HepG2 (cell line): Measurements from ENCODE around the gene XIAP. TPM values are rescaled to one million over a fixed set of nuclear protein-coding genes. Genes with fewer than 3 reads are reported as not detected.

ENCODE experiments used
- ATAC-seq: fragments of 200-7000 bp; cut with Tn5 transposase; 3 replicates; pipeline ENCODE4 v1.9.1; 2020; ENCODE audit warnings: mild to moderate bottlenecking, moderate library complexity
- BruUV-seq: library from RNA; stranded (reverse); fragments of 400-500 nt; replicated peaks from 2 replicates; lab custom pipeline; 2021; lab: Mats Ljungman, UMichigan
- CTCF ChIA-PET: fragments of 300-600 bp; formaldehyde crosslinking; extraction: SDS; loops from one replicate; lab custom pipeline; 2021; ENCODE audit warnings: low total read pairs, inconsistent platforms, low intra/inter-chr PET ratio; lab: Yijun Ruan, JAX
- POLR2A ChIA-PET: fragments of 350-600 bp; sonication (Branson Sonifier 250); formaldehyde crosslinking; loops from one replicate; lab custom pipeline; 2020; ENCODE audit warnings: antibody characterized with exemption, inconsistent platforms; lab: Yijun Ruan, JAX
- DNase-seq: peaks from one replicate; pipeline ENCODE4 v3.0.0-alpha.2; 2015; ENCODE audit warnings: low spot score
- FAIRE-seq: peaks from 3 replicates; lab custom pipeline; 2011; peaks lifted over from hg19 to GRCh38; lab: Jason Lieb, UNC
- H2AFZ ChIP-seq: one replicate; pipeline ENCODE4 v1.6.1; 2011; ENCODE audit warnings: low read length, inconsistent platforms
- H3K27ac ChIP-seq: fragments of 300-600 bp; 3 replicates; pipeline ENCODE4 v1.8.0; 2011; ENCODE audit warnings: mixed run types, mild to moderate bottlenecking, mixed read lengths, low read length, inconsistent platforms; ENCODE audit not compliant: insufficient read depth; ENCODE audit errors: extremely low read length
- H3K27me3 ChIP-seq, 2 experiments: fragments of 200-600 bp in 1 of 2; 2 replicates in 1 of 2; 3 replicates in 1 of 2; pipeline versions ENCODE4 v1.6.0 to v1.8.0; 2011; ENCODE audit warnings: low read length in 2 of 2, mild to moderate bottlenecking in 2 of 2, moderate library complexity in 2 of 2, inconsistent platforms in 1 of 2; ENCODE audit not compliant: insufficient read depth in 2 of 2, control insufficient read depth in 1 of 2
- H3K36me3 ChIP-seq, 2 experiments: fragments of 200-600 bp in 1 of 2; replicated peaks in 1 of 2; 2 replicates in 1 of 2; 3 replicates in 1 of 2; pipeline versions ENCODE4 v1.5.1 to v1.8.0; 2011; ENCODE audit warnings: low read length in 2 of 2, inconsistent platforms in 1 of 2; ENCODE audit not compliant: insufficient read depth in 2 of 2, control insufficient read depth in 1 of 2
- H3K4me1 ChIP-seq: 2 replicates; pipeline ENCODE4 v1.5.1; 2012; ENCODE audit warnings: low read length, inconsistent platforms; ENCODE audit not compliant: insufficient read depth
- H3K4me2 ChIP-seq: 2 replicates; pipeline ENCODE4 v1.6.0; 2011; ENCODE audit warnings: low read depth, low read length, inconsistent platforms
- H3K4me3 ChIP-seq, 3 experiments: fragments of 200-600 bp in 1 of 3; sonication (generic), shearing (Covaris generic) in 1 of 3; replicated peaks in 1 of 3; 2 replicates each; pipeline ENCODE4 v1.5.1; 2011 to 2016; ENCODE audit warnings: low read length in 3 of 3, inconsistent platforms in 2 of 3, low read depth in 2 of 3, mild to moderate bottlenecking in 2 of 3, control low read depth in 1 of 3, mixed read lengths in 1 of 3; ENCODE audit not compliant: insufficient read depth in 1 of 3
- H3K79me2 ChIP-seq: one replicate; pipeline ENCODE4 v1.6.1; 2011; ENCODE audit warnings: low read length, inconsistent platforms; ENCODE audit not compliant: insufficient read depth
- H3K9ac ChIP-seq: 2 replicates; pipeline ENCODE4 v1.6.0; 2011; ENCODE audit warnings: mild to moderate bottlenecking, low read depth, low read length, inconsistent platforms; ENCODE audit not compliant: insufficient read depth
- H3K9me3 ChIP-seq: 2 replicates; pipeline ENCODE4 v1.5.1; 2012; ENCODE audit warnings: mild to moderate bottlenecking, low read length
- H4K20me1 ChIP-seq: 2 replicates; pipeline ENCODE4 v1.6.0; 2011; ENCODE audit warnings: inconsistent platforms, mild to moderate bottlenecking, low read length, moderate library complexity; ENCODE audit not compliant: insufficient read depth
- GABPB1 ChIP-seq: IDR thresholded peaks from 2 replicates; pipeline ENCODE4 v1.6.1; 2016; ENCODE audit warnings: mild to moderate bottlenecking, missing genetic modification reagents, moderate library complexity, missing compliant biosample characterization
- SIX4 ChIP-seq: sonication (generic); formaldehyde crosslinking; IDR thresholded peaks from 2 replicates; pipeline ENCODE4 v1.4.0; 2020; ENCODE audit warnings: missing genetic modification reagents
- TAF15 ChIP-seq: fragments of 200-400 bp; formaldehyde crosslinking; IDR thresholded peaks from one replicate; pipeline ENCODE4 v1.6.1; 2018; ENCODE audit warnings: mild to moderate bottlenecking, low read depth, low read length; ENCODE audit not compliant: poor library complexity, severe bottlenecking
- TRIM22 ChIP-seq: fragments of 450-650 bp; IDR thresholded peaks from 2 replicates; pipeline ENCODE4 v1.6.1; 2017
- ZC3H4 ChIP-seq: sonication (generic); formaldehyde crosslinking; IDR thresholded peaks from 2 replicates; pipeline ENCODE4 v1.4.0; 2020; ENCODE audit warnings: missing genetic modification reagents, borderline replicate concordance
- ZHX1 ChIP-seq: sonication (generic); formaldehyde crosslinking; IDR thresholded peaks from 2 replicates; pipeline ENCODE4 v1.8.1; 2022; ENCODE audit warnings: low read depth, mild to moderate bottlenecking, missing genetic modification reagents
- ZKSCAN1 ChIP-seq: fragments of 150-350 bp; IDR thresholded peaks from 2 replicates; pipeline ENCODE4 v1.6.1; 2014; ENCODE audit warnings: low read length
- ZMAT3 ChIP-seq: sonication (generic); formaldehyde crosslinking; conservative IDR thresholded peaks from 2 replicates; pipeline ENCODE4 v1.7.0; 2021; ENCODE audit warnings: missing genetic modification reagents
- ZMAT5 ChIP-seq: sonication (generic); formaldehyde crosslinking; IDR thresholded peaks from 2 replicates; pipeline ENCODE4 v1.5.0; 2020; ENCODE audit warnings: mild to moderate bottlenecking, low read depth, missing genetic modification reagents, borderline replicate concordance
- ZNF577 ChIP-seq: sonication (generic); formaldehyde crosslinking; IDR thresholded peaks from 2 replicates; pipeline ENCODE4 v1.4.0; 2020; ENCODE audit warnings: mild to moderate bottlenecking, low read depth, missing genetic modification reagents, borderline replicate concordance
- ZNF619 ChIP-seq: sonication (generic); formaldehyde crosslinking; IDR thresholded peaks from 2 replicates; pipeline ENCODE4 v1.4.0; 2020; ENCODE audit warnings: mild to moderate bottlenecking, missing genetic modification reagents
- ZNF740 ChIP-seq: sonication (generic); formaldehyde crosslinking; IDR thresholded peaks from 2 replicates; pipeline ENCODE4 v1.4.0; 2020; ENCODE audit warnings: missing genetic modification reagents
- ZNF788 ChIP-seq: sonication (generic); formaldehyde crosslinking; IDR thresholded peaks from 2 replicates; pipeline ENCODE4 v1.5.0; 2020; ENCODE audit warnings: mild to moderate bottlenecking, missing genetic modification reagents, borderline replicate concordance
- WGBS: methylation state at CpG from one replicate; pipeline ENCODE4 v1.1.6; 2017; ENCODE audit warnings: low lambda C conversion rate; 5-methylcytosine and 5-hydroxymethylcytosine counted together
- in situ Hi-C: cut with HindIII; loops from 2 replicates; pipeline ENCODE4 v1.10.0; 2017; ENCODE audit warnings: low pct_unique_long_range_greater_than_20kb; ENCODE audit not compliant: extremely low pct_ligation_motif_present
- intact Hi-C: fragments of 100-400 bp; cut with micrococcal nuclease; formaldehyde crosslinking; loops from one replicate; pipeline ENCODE4 v1.10.0; 2022; ENCODE audit not compliant: unreplicated experiment
- polyA plus RNA-seq, 8 experiments: library from polyadenylated mRNA; depleted of rRNA in 3 of 8; stranded (reverse) in 7 of 8; unstranded in 1 of 8; fragments of >200 nt; fragmentation: Illumina TruSeq in 4 of 8; extraction: Trizol in 4 of 8; gene quantifications; 2 replicates each; pipeline versions ENCODE4 v1.2.1 to v1.2.3, GENCODE V29; 2011 to 2016; ENCODE audit warnings: low read depth in 4 of 8, missing spikeins in 1 of 8, mixed read lengths in 1 of 8; ENCODE audit not compliant: insufficient read depth in 1 of 8
- total RNA-seq, 5 experiments: library from RNA; depleted of rRNA; stranded (reverse); fragments of >200 nt; fragmentation: Illumina TruSeq; extraction: Trizol; gene quantifications; 2 replicates each; pipeline ENCODE4 v1.2.3, GENCODE V29; 2016; ENCODE audit warnings: low read depth in 1 of 5
- TF ChIP-seq, protein P1 (sequence below): sonication (generic); formaldehyde crosslinking; IDR thresholded peaks from 2 replicates; pipeline ENCODE4 v1.4.0; 2020; ENCODE audit warnings: missing genetic modification reagents; ENCODE audit errors: not compliant biosample characterization
- TF ChIP-seq, protein P2 (sequence below): sonication (generic); formaldehyde crosslinking; IDR thresholded peaks from 2 replicates; pipeline ENCODE4 v1.4.0; 2020; ENCODE audit warnings: mild to moderate bottlenecking, low read depth, missing genetic modification reagents

The XIAP gene
- total and polyA plus RNA-seq, 2 of the 13 experiments (the other 11 are each of a cell fraction or from before 2014, with no cell fraction given), result 12.9 to 29.5 TPM

GRCh38 chrX:123817288-123817894 lies 42.5 kb upstream of the XIAP start:
- no peak for ATAC-seq
- H2AFZ ChIP-seq, result no peak overlapping the region
- no peaks in the 10 kb centered on the region for H4K20me1 ChIP-seq
- intact Hi-C loops, result no loop called here
- no peak overlapping the region for H3K4me3 ChIP-seq
- POLR2A ChIA-PET, result interaction anchor here (0.6 to 1.0 kb wide), 2 partner anchors 10 to 13 kb away, joined by 3 read pairs; no protein-coding TSS in a partner anchor
- no peaks in the 10 kb centered on the region for H3K9me3 ChIP-seq
- in situ Hi-C loops, result no loop called here
- CTCF ChIA-PET, result no interaction called here
- H3K27ac ChIP-seq, result no peak overlapping the region
- H3K4me1 ChIP-seq, result peaks cover 27% of the 10 kb centered on the region
- 88% methylated on average over 4 of the region's 6 CpGs for WGBS
- no peak for FAIRE-seq
- no peaks in the 10 kb centered on the region for H3K27me3 ChIP-seq
- no peak overlapping the region for H3K4me2 ChIP-seq
- H3K79me2 ChIP-seq, result no peaks in the 10 kb centered on the region
- BruUV-seq, result no TSS peak
- no peak for DNase-seq
- H3K36me3 ChIP-seq, result no peaks in the 10 kb centered on the region
- no peak overlapping the region for H3K9ac ChIP-seq
- TF ChIP-seq TRIM22 (no peak), ZNF577 (CRISPR knock-in tag) (no peak), ZNF619 (CRISPR knock-in tag) (no peak), ZC3H4 (CRISPR knock-in tag) (no peak), ZNF740 (CRISPR knock-in tag) (no peak), ZHX1 (CRISPR knock-in tag) (no peak), ZKSCAN1 (no peak), ZNF788 (no peak), TAF15 (no peak), ZMAT3 (no peak), GABPB1 (CRISPR knock-in tag) (no peak), ZMAT5 (no peak), SIX4 (CRISPR knock-in tag) (no peak)
- TF ChIP-seq, protein P1, sequence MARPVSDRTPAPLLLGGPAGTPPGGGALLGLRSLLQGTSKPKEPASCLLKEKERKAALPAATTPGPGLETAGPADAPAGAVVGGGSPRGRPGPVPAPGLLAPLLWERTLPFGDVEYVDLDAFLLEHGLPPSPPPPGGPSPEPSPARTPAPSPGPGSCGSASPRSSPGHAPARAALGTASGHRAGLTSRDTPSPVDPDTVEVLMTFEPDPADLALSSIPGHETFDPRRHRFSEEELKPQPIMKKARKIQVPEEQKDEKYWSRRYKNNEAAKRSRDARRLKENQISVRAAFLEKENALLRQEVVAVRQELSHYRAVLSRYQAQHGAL (CRISPR knock-in tag), result no peak
- TF ChIP-seq, protein P2, sequence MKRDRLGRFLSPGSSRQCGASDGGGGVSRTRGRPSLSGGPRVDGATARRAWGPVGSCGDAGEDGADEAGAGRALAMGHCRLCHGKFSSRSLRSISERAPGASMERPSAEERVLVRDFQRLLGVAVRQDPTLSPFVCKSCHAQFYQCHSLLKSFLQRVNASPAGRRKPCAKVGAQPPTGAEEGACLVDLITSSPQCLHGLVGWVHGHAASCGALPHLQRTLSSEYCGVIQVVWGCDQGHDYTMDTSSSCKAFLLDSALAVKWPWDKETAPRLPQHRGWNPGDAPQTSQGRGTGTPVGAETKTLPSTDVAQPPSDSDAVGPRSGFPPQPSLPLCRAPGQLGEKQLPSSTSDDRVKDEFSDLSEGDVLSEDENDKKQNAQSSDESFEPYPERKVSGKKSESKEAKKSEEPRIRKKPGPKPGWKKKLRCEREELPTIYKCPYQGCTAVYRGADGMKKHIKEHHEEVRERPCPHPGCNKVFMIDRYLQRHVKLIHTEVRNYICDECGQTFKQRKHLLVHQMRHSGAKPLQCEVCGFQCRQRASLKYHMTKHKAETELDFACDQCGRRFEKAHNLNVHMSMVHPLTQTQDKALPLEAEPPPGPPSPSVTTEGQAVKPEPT, result no peak
